ENCODE data around the gene MAMLD1.

The MAMLD1 gene

GRCh38 chrX:150465326-150465725 is 102.2 kb downstream of the MAMLD1 start:
- DNase-seq, result no peak

DNA sequence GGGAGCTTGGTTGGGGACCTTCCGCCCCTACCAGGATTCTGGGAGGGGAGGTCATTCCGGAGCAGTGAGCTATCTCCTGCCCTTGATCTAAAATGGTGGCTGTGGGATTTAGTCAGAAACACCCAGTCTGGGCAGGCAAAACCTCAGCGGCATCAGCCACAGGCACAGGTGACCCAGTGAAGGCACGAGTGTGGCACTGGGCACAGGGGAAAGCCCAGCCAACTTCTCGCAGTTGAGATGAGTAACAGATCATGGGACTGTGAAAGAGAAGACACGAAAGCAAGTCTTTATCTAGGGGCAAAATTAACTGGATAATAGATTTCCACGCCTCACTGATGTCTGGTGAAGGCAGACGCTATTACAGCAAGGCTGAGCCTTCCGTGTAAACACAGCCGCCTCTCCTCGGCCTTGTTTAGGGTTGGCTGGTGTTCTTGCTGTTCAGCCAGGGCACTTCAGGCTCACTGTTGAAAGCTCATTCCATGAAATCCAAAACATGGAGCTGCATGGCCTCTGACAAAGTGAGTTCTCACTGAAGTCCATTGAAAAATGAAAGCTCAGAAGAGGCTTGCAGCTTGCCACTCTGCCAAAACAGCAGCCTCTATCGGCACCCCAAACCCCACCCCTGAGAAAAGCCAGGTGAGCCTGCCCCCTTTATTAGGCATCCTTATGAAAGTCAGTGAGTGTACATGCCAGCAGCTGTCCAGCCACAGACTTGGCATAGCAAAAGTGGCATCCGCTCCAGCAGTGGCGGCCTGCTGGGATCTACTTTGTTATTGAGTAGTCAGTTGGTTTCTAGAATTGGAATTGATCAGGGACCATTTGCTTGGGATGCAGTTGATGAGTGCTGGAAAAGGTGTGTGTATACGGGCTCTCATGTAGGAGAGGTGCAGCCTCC is 103.0 kb downstream of the MAMLD1 start:
- no peak for DNase-seq

DNA sequence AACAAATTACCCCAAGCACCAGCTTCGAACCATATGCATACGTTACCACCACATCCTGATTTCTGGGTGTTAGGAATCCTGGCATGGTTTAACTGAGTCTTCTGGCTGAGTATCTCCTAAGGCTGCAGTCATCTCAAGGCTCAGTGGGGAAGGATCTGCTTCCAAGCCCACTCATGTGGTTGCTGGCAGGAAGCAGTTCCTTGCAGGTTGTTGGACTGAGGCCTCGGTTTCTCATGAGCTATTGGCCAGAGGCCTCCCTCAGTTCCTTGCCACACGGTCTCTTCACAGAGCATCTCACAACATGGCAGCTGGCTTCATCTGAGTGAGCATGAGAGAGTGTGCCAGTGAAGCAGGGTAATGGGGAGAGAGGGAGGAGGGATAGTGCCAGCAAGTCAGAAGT is 109.2 kb downstream of the MAMLD1 start:
- DNase-seq, result no peak

GRCh38 chrX:150473371-150473770 is 110.3 kb downstream of the MAMLD1 start:
- no peak for DNase-seq

DNA sequence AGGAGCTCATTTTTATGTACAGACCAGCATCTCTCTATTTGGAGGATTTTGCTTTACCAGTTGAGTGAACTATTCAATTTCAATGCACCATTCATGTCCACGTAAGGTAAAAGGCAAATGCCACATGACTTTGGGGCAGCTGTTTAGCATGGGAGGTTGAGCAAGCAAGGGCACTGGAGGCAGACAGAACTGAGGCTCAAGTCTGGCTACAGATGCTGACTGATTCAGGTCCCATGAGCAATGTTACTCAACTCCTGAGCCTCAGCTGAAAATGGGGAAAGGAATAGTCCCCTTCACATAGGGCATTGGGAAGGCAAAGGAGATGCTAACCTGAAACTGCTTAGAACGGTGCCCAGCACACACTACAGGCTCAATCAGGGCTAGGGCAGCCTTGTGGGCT is 112.3 kb downstream of the MAMLD1 start:
- no peak for DNase-seq

DNA sequence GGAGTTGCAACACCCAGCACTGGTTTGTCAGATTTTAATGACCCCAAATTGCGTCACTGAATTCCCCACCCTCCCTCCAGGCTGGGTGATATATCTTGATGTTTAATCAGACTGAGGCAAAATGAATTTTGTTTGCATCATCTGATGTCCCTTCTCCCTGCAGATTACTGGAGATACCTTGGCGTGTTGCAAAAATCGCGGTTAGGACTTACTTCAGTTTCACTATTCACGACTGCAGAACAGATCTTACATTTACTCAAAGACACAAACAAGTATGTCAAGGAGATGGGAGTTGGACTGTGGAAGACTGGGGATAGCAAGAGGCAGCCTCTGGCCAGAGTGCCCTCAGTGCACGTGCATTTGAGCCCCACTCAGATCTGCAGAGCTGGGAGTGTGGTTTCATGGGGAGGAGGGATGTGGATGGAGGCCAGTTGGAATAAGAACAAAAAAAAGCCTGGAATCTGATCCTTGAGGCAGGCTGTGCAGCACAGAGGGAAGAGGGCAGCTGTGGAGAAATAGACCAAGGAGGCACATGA is 113.1 kb downstream of the MAMLD1 start:
- no peak for DNase-seq

DNA sequence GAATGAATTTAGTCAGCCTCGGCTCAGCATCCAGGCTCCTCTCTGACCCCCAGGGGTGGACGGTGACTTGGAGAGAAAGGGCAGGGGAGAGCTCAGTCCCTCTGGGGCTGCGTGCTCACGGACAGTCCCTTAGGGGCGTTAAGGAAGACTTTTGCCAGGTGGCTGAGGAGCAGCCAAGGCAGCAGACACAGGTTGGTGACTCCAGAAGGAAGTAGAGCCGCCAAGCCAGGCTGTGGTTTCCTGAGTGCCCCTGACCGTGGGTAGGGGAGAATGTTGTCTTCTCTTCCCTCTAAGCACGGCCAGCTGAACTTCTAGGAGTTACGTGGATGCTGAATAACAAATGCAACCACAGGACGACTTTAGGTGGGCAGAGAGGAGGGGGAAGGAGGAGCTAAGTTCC is 114.3 kb downstream of the MAMLD1 start:
- no peak for DNase-seq

GRCh38 chrX:150478496-150479492 is 115.7 kb downstream of the MAMLD1 start:
- DNase-seq, result no peak

DNA sequence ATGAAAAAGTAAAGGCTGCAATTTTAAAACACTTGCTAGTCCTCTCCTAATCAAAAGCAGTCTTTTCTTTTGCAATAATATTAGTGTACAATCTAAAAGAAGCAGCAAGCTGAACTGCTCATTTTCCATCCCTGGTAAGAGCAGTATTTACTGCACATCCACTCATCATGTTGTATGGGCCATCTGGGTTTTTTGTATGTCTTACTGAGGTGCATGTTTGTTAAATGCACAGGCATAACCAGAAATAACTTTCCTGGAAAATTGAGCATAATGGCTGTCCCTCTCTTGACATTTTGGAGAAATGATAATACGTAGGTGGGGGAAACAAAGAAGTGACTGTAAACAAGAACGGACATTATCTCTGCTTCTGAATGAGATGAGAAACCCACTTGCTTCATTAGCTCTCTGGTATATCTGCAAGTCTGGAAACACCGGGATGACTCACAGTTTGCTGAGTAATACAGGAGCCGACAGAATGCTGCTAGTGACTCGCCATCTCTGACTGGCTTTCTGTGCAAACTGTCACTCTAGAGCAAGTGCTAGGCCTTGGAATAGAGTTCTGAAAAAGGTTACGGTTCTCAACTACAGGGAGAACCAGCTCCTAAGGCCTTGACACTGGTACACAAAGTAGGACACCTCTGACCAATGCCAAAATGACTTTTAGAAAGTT is 119.6 kb downstream of the MAMLD1 start:
- no peak for DNase-seq

DNA sequence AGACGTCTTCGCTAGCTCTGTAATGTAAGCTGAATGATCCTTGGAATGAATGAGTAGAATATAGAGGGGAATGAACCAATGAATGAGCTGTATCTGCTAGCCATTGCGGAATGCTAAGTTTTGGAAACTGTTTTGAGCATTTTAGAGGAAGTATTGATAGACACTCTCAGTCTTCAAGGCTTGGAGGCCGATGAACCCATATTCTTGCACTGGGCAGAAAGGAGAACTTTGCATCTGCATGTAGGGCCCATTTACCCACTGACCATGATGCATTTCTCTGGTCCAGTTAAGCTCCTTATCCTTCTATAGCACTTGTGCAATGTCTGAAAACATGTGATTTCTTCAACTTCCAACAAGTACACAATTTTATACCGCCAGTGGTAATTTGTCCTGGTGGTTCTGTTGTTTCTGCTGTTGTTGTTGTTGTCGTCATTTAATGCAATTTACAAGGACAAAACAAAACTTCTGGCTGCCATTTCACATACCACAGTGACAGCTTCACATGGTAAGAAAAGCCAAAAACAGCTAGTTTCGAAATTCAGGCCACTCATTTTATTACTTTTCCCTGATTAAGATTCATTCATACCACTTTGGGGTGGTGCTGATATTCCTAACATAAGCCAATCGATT is 120.4 kb downstream of the MAMLD1 start:
- DNase-seq, result no peak

DNA sequence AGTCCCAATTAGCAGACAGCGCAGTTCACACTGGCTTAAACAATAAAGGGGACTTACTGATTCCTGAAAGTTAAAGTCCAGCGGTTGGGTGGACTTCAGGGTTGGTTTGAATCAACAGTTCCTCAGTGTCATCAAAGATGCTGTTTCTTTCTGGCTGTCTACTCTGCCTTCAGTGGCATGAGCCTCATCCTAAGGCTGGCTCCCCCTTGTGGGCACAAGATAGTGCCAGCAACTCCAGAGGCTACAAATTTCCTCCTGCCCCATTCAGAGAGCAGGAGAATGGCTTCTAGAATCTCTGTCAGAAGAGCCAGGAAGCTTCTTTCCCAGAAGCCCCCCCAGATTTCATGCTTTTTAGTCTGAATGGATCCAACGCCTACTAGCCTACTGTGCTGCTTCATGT is 122.9 kb downstream of the MAMLD1 start:
- peak in 1 of 2 experiments; percentile 5 for DNase-seq

GRCh38 chrX:150487369-150488094 is 124.4 kb downstream of the MAMLD1 start:
- DNase-seq, result no peak

DNA sequence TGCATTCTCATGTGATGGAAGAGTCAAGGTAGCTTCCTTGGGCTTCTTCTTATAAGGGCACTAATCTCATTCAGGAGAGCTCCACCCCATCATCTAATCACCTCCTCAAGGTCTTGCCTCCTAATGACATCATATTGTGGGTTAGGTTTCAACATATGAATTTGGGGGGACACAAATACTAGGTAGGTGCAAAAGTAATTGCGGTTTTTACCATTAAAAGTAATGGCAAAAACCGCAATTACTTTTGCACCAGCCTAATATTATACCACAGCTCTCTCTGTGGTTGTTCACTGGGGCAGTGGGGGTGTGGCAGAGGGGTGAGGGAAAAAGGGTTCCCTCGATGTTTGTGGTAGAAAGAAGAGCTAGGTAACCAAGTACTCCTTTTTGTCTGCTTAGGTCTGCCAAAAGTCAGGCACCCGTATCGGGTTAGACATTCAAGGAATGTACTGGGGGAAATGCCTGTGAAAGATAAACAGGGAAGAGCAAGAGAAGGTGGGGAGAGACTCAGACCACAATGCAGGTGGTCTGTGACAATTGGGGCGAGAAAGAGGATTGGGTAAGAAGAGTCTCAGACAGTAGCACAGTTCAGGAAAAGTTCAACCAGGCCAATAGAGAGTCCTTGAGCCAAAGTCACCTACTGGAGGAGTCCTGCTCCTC is 126.4 kb downstream of the MAMLD1 start:
- no peak for DNase-seq

- DNase-seq, result no peak
Measured at GRCh38 chrX:150495496-150495895, 132.4 kb downstream of the MAMLD1 start.

DNA sequence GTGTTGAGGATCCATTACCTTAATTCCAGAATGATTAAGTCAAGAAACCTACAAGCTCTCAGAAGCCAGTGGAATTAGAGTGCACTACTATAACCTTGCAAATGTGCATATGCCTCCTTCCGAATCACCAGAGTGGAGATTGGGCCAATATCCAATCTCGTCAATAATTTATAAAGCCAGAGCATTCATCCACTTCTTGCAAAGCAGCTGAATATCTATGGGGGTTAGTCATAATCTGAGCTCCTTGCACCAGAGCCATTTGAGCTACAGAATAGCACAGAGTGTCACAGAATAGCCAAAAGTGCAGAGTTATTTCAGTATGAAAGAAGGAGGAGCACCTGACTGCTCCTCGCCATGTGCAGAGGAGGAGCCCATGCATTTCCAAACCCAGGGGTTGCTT is 136.1 kb downstream of the MAMLD1 start:
- DNase-seq, result no peak

DNA sequence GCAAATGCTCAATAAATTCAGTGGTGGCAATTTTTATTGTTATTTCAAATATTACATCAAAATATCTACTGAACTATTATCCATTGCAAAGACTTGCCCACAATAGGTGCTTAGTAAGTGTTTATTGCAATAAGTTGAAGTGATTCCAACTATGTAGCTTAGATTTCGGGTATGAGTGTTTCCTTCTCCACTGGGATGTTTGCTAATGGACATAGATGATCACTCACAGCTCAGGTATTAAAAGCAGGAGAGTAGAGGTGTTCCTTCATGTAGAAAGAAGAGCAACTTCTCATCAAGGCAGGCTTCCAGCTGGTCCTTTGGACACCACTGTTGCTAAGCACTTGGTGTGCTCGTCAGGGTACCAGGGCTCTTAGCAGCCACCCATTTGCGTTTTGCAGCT is 139.0 kb downstream of the MAMLD1 start:
- no peak for DNase-seq

GRCh38 chrX:150502979-150503897 is 140.1 kb downstream of the MAMLD1 start:
- no peak for DNase-seq

GRCh38 chrX:150503898-150504219 is 140.7 kb downstream of the MAMLD1 start:
- DNase-seq, result no peak

DNA sequence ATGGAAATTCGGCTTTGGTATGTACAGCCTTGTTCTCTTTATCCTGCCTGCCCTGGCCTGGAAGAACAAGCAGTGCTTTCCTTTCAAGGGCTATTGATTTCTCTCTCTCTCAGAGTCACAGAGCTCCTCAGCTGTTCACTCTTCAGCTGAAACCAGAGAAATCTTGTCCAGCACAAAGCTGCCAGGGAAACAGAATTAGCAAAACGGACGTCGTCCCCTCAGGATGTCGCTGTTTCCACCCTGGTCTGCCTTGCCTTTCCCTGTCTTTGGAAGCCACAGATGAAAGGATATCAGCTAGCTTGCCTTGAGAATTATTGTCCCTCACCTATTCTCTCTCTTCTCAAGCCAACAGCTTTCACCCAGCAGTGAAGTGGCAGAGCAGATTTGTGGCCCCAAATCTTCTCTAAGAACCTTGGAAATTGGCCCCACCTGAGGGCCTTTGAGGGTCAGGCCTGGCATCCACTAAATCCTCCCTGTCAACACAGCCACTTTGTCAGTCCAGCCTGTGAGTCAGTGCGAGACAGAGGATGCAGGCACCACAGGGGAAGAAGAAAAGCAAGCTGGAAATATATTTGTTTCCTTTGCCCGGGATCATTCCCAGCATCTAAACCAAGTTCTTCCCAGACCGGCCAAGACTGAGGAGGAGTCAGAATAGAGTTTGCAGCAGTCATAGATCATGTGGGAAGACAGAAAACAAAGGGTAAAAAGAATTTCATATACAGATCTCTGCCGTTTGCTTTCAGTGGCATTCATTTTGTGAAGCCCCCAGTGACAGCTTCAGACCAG is 141.5 kb downstream of the MAMLD1 start:
- DNase-seq, result no peak

Measured in NCI-H1930 (cell line).